SIG-M5 treated with dmso at 0.1 percent for 504 hours (cell line): ENCODE measurements around the gene NFAT5.
A peak's percentile ranks its signal among the peaks of the same experiment; 100 is the strongest.

Experiments used
- DNase-seq: peaks from one replicate; lab custom pipeline; 2025; ENCODE audit not compliant: unreplicated experiment; lab: John Stamatoyannopoulos, UW

Gene NFAT5

GRCh38 chr16:69595127-69596036, 29.6 kb downstream of the NFAT5 start:
- DNase-seq = no peak

- DNase-seq = no peak
Observed at GRCh38 chr16:69596801-69597200, 31.0 kb downstream of the NFAT5 start.

- no peak for DNase-seq
Observed at GRCh38 chr16:69598045-69598444, 32.3 kb downstream of the NFAT5 start.

- DNase-seq = no peak
Observed at GRCh38 chr16:69599731-69600130, 34.0 kb downstream of the NFAT5 start.

GRCh38 chr16:69600202-69600601, 34.4 kb downstream of the NFAT5 start:
- DNase-seq = peak; percentile 76

GRCh38 chr16:69601250-69601649, 35.5 kb downstream of the NFAT5 start:
- DNase-seq = no peak

- no peak for DNase-seq
Observed at GRCh38 chr16:69606985-69607384, 41.2 kb downstream of the NFAT5 start.

GRCh38 chr16:69607674-69608073, 41.9 kb downstream of the NFAT5 start:
- no peak for DNase-seq

GRCh38 chr16:69610356-69610755, 44.6 kb downstream of the NFAT5 start:
- DNase-seq = no peak

GRCh38 chr16:69611103-69611640, 45.4 kb downstream of the NFAT5 start:
- no peak for DNase-seq

GRCh38 chr16:69613378-69614154, 47.8 kb downstream of the NFAT5 start:
- peak; percentile 21 for DNase-seq

GRCh38 chr16:69615528-69615927, 49.8 kb downstream of the NFAT5 start:
- no peak for DNase-seq

- DNase-seq = no peak
Observed at GRCh38 chr16:69616082-69616481, 50.3 kb downstream of the NFAT5 start.

GRCh38 chr16:69618307-69618706, 52.5 kb downstream of the NFAT5 start:
- DNase-seq = no peak

GRCh38 chr16:69618721-69619120, 53.0 kb downstream of the NFAT5 start:
- no peak for DNase-seq

GRCh38 chr16:69619514-69619913, 53.7 kb downstream of the NFAT5 start:
- DNase-seq = no peak

- DNase-seq = no peak
Observed at GRCh38 chr16:69620573-69620972, 54.8 kb downstream of the NFAT5 start.

- no peak for DNase-seq
Observed at GRCh38 chr16:69621225-69621624, 55.5 kb downstream of the NFAT5 start.

GRCh38 chr16:69626256-69626655, 60.5 kb downstream of the NFAT5 start:
- no peak for DNase-seq

- DNase-seq = no peak
Observed at GRCh38 chr16:69632828-69633227, 67.1 kb downstream of the NFAT5 start.

- DNase-seq = no peak
Observed at GRCh38 chr16:69633375-69633774, 67.6 kb downstream of the NFAT5 start.
